Testis (tissue), 3 donors: ENCODE data around the gene DLGAP3. TPM values are rescaled to one million over a fixed set of nuclear protein-coding genes. Genes with fewer than 3 reads are reported as not detected.

ENCODE experiments used
- DNase-seq: peaks from one replicate; pipeline ENCODE4 v3.0.0-alpha.2; 2019
- H3K27ac ChIP-seq, 2 donors: fragments of 200-600 bp; sonication (generic); one replicate each; pipeline ENCODE4 v1.5.1; 2019
- H3K27me3 ChIP-seq: fragments of 200-600 bp; sonication (generic); one replicate; pipeline ENCODE4 v1.5.1; 2019
- H3K36me3 ChIP-seq: fragments of 200-600 bp; sonication (generic); one replicate; pipeline ENCODE4 v1.5.1; 2017; ENCODE audit warnings: low read depth; ENCODE audit errors: missing control alignments
- H3K4me1 ChIP-seq: fragments of 200-600 bp; sonication (generic); one replicate; pipeline ENCODE4 v1.5.1; 2019
- H3K4me3 ChIP-seq, 2 donors: fragments of 200-600 bp; sonication (generic); one replicate each; pipeline ENCODE4 v1.5.1; 2017 to 2019
- H3K9me3 ChIP-seq: fragments of 200-600 bp; sonication (generic); one replicate; pipeline ENCODE4 v1.5.1; 2017
- POLR2A ChIP-seq: fragments of 450-650 bp; IDR thresholded peaks from one replicate; pipeline ENCODE4 v1.6.1; 2017; ENCODE audit warnings: antibody characterized with exemption, mild to moderate bottlenecking, moderate library complexity
- whole genome bisulfite sequencing, 2 donors: methylation state at CpG; one replicate each; pipeline ENCODE4 v1.1.5; 2018; 5-methylcytosine and 5-hydroxymethylcytosine counted together
- intact Hi-C: fragments of 100-400 bp; cut with DNase I; formaldehyde crosslinking; loops from one replicate; pipeline ENCODE4 v1.15.1; 2023; ENCODE audit warnings: low total_unique reads
- polyA plus RNA-seq: library from polyadenylated mRNA; stranded (reverse); fragments of 350-450 nt; fragmentation: Illumina TruSeq; extraction: RNeasy Lipid Tissue Mini Kit (QIAGEN cat#74804); gene quantifications from one replicate; pipeline ENCODE4 v1.2.3, GENCODE V29; 2014; ENCODE audit warnings: low read depth, low replicate concordance; ENCODE audit not compliant: insufficient read depth
- total RNA-seq, 2 donors: library from RNA; depleted of rRNA; stranded (reverse); fragments of >200 nt; gene quantifications; one replicate each; pipeline ENCODE4 v1.2.3, GENCODE V29; 2016
- TF ChIP-seq, protein P1 (sequence below), 3 experiments: fragments of 450-650 bp in 2 of 3; fragments of 200-600 bp in 1 of 3; sonication (generic) in 1 of 3; IDR thresholded peaks; one replicate each; pipeline ENCODE4 v1.5.1; 2016 to 2019; ENCODE audit warnings: antibody characterized with exemption in 3 of 3, mild to moderate bottlenecking in 2 of 3, moderate library complexity in 1 of 3

DLGAP3 gene
- total and polyA plus RNA-seq, 3 donors from 2014 or later = 10.6 to 22.5 (median 19.8) TPM

GRCh38 chr1:34846265-34846664 is 83.2 kb downstream of the DLGAP3 start:
- TF ChIP-seq POLR2A = no peak
- TF ChIP-seq, protein P1, sequence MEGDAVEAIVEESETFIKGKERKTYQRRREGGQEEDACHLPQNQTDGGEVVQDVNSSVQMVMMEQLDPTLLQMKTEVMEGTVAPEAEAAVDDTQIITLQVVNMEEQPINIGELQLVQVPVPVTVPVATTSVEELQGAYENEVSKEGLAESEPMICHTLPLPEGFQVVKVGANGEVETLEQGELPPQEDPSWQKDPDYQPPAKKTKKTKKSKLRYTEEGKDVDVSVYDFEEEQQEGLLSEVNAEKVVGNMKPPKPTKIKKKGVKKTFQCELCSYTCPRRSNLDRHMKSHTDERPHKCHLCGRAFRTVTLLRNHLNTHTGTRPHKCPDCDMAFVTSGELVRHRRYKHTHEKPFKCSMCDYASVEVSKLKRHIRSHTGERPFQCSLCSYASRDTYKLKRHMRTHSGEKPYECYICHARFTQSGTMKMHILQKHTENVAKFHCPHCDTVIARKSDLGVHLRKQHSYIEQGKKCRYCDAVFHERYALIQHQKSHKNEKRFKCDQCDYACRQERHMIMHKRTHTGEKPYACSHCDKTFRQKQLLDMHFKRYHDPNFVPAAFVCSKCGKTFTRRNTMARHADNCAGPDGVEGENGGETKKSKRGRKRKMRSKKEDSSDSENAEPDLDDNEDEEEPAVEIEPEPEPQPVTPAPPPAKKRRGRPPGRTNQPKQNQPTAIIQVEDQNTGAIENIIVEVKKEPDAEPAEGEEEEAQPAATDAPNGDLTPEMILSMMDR (IDR thresholded peaks at IDR 0.05) = no peak
- H3K4me3 ChIP-seq = no peak overlapping the region
- no peaks in the 10 kb centered on the region for H3K36me3 ChIP-seq
- H3K9me3 ChIP-seq = no peaks in the 10 kb centered on the region
- 83 to 92% methylated on average over 1 to 2 of the region's 2 CpGs for whole genome bisulfite sequencing, 2 donors
- no peaks in the 10 kb centered on the region for H3K27me3 ChIP-seq
- H3K27ac ChIP-seq = no peak overlapping the region
- intact Hi-C loops = no loop called here
- peaks cover 20% of the 10 kb centered on the region for H3K4me1 ChIP-seq
- no peak for DNase-seq

- TF ChIP-seq POLR2A = no peak
- TF ChIP-seq, protein P1 (IDR thresholded peaks at IDR 0.05) = no peak
- H3K36me3 ChIP-seq = no peaks in the 10 kb centered on the region
- no peak overlapping the region for H3K27ac ChIP-seq
- intact Hi-C loops = no loop called here
- no peak for DNase-seq
- H3K4me1 ChIP-seq = peaks cover 19% of the 10 kb centered on the region
- H3K4me3 ChIP-seq = no peak overlapping the region
- no peaks in the 10 kb centered on the region for H3K27me3 ChIP-seq
- H3K9me3 ChIP-seq = no peaks in the 10 kb centered on the region
- whole genome bisulfite sequencing, 2 donors = 78 to 89% methylated on average over 15 to 16 of the region's 16 CpGs
Measured at GRCh38 chr1:34845131-34845901, 84.1 kb downstream of the DLGAP3 start.

GRCh38 chr1:34844252-34844634 is 85.2 kb downstream of the DLGAP3 start:
- Histone ChIP-seq H3K27ac (no peak overlapping the region), H3K36me3 (no peaks in the 10 kb centered on the region), H3K9me3 (no peaks in the 10 kb centered on the region), H3K4me3 (no peak overlapping the region), H3K4me1 (peaks cover 19% of the 10 kb centered on the region), H3K27me3 (no peaks in the 10 kb centered on the region)
- DNase-seq = no peak
- TF ChIP-seq POLR2A = no peak
- TF ChIP-seq, protein P1 (IDR thresholded peaks at IDR 0.05) = no peak
- WGBS, 2 donors = 70 to 78% methylated on average over 3 to 4 of the region's 4 CpGs
- intact Hi-C loops = no loop called here

DNA sequence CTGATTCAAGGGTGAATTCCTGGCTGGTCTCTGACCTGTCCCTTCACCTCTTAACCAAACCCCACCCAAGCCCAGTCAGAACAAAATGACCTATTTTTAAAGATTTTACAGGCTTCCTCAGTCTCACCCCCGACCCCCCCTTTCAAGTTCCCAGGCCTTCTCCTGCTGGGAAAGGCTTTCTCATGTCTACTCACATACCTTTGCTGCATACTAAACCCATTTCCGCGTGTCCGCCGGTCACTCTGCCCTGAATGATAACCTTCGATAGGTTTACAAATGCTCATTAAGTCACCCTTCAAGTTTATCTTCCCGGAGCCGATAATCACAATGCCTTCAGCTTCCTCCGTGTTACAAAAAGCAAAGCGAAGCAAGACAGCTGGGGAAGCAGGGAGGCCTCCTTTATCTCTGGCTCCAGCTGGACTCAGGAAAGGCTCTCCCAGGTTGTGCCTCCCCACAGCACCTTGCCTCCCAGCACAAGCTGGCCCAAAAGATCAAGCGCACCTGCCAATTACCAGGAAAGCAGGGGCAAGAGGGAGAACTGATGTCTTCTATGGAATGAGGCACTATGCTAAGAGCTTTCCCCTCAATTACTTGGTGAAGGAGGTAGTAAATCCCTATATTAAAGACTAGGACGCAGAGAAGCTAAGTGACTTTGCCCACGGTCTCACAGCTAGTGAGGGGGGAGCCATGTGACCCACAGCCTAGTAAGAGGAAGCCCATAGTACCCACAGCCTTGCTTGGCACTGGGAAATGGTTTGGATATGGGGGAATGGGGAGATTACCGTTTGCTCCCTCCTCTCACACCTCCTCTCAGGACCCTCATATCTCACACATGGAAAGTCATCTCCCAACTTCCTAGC is 85.8 kb downstream of the DLGAP3 start:
- 49 to 53% methylated on average over 14 of the region's 14 CpGs for WGBS, 2 donors
- Histone ChIP-seq H3K4me3 (no peak overlapping the region), H3K36me3 (no peaks in the 10 kb centered on the region), H3K27me3 (no peaks in the 10 kb centered on the region), H3K4me1 (peaks cover 19% of the 10 kb centered on the region), H3K9me3 (no peaks in the 10 kb centered on the region), H3K27ac (no peak overlapping the region)
- intact Hi-C loops = no loop called here
- no peak for DNase-seq
- TF ChIP-seq POLR2A = no peak
- TF ChIP-seq, protein P1 (IDR thresholded peaks at IDR 0.05) = no peak
